Prostate gland (tissue), 2 donors: ENCODE results near the gene COX6A1. TPM values are rescaled to one million over a fixed set of nuclear protein-coding genes. Genes with fewer than 3 reads are reported as not detected.
"Not testable (repeated sequence)": the region's sequence is repeated elsewhere in the genome, so short reads cannot be mapped to it uniquely, and the experiment has no call there.

ENCODE experiments used
- DNase-seq: peaks from one replicate; pipeline ENCODE4 v3.0.0-alpha.2; 2019; ENCODE audit warnings: low spot score
- H3K27ac ChIP-seq, 2 donors: fragments of 200-600 bp; sonication (generic); 2 replicates each; pipeline ENCODE4 v1.5.1; 2017 to 2019
- H3K27me3 ChIP-seq: fragments of 200-600 bp; sonication (generic); replicated peaks from 2 replicates; pipeline ENCODE4 v1.5.1; 2019; ENCODE audit not compliant: insufficient read depth
- H3K36me3 ChIP-seq, 2 donors: fragments of 200-600 bp; sonication (generic); 1 replicate in 1 of 2; 2 replicates in 1 of 2; pipeline versions ENCODE4 v1.5.1 to v1.8.1; 2017 to 2019
- H3K4me1 ChIP-seq: fragments of 200-600 bp; sonication (generic); replicated peaks from 2 replicates; pipeline ENCODE4 v1.5.1; 2019
- H3K4me3 ChIP-seq, 2 donors: fragments of 200-600 bp; sonication (generic); 2 replicates each; pipeline ENCODE4 v1.5.1; 2017 to 2019
- H3K9me3 ChIP-seq: fragments of 200-600 bp; sonication (generic); 2 replicates; pipeline ENCODE4 v1.5.1; 2017
- POLR2A ChIP-seq: fragments of 450-650 bp; IDR thresholded peaks from one replicate; pipeline ENCODE4 v1.6.1; 2016; ENCODE audit warnings: antibody characterized with exemption, mild to moderate bottlenecking
- POLR2AphosphoS5 ChIP-seq: sonication (generic); formaldehyde crosslinking; IDR thresholded peaks from one replicate; pipeline ENCODE4 v1.6.1; 2017; ENCODE audit warnings: antibody characterized with exemption
- WGBS: methylation state at CpG from one replicate; pipeline ENCODE4 v1.1.5; 2018; 5-methylcytosine and 5-hydroxymethylcytosine counted together
- intact Hi-C: fragments of 100-400 bp; cut with DNase I; formaldehyde crosslinking; loops from one replicate; pipeline ENCODE4 v1.14.2; 2022
- total RNA-seq, 2 donors: library from RNA; depleted of rRNA; stranded (reverse); fragments of >200 nt; gene quantifications; one replicate each; pipeline ENCODE4 v1.1.0, GENCODE V29; 2016
- TF ChIP-seq, protein P1 (sequence below), 4 experiments: fragments of 200-600 bp in 2 of 4; fragments of 450-650 bp in 2 of 4; sonication (generic) in 2 of 4; IDR thresholded peaks; 1 replicate in 3 of 4; 2 replicates in 1 of 4; pipeline ENCODE4 v1.5.1; 2016 to 2019; ENCODE audit warnings: antibody characterized with exemption in 4 of 4, mild to moderate bottlenecking in 2 of 4, moderate library complexity in 2 of 4

The COX6A1 gene
- total RNA-seq, 2 donors from 2014 or later: 616 to 965 TPM

DNA sequence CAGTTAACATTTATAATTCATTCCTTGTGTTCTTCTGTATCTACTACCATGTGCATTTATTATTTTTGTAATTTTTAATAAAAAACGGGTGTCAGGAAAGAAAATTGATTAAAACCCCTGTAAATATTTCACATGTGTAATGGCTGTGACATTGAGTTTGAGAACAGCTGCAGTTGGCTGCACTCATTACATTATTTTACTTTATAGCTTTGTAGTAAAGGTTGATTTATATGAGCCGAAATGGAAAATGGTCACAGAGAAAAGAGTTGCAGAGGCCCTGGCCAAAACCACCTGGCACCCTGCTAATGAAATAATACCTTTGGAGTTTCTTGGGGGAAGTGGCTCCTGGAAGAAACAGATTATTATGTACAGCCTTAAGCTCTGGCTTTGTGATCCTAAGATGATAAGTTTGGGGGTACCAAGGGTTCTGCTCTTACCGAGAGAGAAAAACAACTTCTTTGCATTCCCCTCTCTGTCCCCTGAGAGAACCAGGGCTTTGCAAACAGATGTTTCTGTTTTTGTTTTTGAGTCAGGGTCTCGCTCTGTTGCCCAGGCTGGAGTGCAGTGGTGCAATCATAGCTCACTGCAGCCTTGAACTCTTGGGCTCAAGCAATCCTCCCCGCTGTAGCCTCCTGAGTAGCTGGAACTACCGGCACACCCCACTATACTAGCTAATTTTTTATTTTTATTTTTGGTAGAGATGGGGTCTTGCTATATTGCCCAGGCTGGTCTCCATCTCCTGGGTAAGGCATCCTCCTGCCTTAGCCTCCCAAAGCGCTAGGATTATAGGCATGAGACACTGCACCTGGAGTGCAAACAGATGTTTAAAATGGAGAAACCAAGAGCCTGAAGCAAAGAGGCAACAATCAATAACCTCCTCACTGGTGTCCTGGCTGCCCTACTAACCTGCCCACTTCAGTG is 48.3 kb downstream of the COX6A1 start:
- no peaks in the 10 kb centered on the region for H3K9me3 ChIP-seq
- H3K27me3 ChIP-seq: no peaks in the 10 kb centered on the region
- 77% methylated on average over 7 of the region's 7 CpGs for WGBS
- no peak for DNase-seq
- no peak overlapping the region for H3K27ac ChIP-seq
- intact Hi-C loops: no loop called here
- H3K4me1 ChIP-seq: no peaks in the 10 kb centered on the region
- H3K36me3 ChIP-seq: no peaks in the 10 kb centered on the region
- H3K4me3 ChIP-seq: no peak overlapping the region
- TF ChIP-seq, protein P1, sequence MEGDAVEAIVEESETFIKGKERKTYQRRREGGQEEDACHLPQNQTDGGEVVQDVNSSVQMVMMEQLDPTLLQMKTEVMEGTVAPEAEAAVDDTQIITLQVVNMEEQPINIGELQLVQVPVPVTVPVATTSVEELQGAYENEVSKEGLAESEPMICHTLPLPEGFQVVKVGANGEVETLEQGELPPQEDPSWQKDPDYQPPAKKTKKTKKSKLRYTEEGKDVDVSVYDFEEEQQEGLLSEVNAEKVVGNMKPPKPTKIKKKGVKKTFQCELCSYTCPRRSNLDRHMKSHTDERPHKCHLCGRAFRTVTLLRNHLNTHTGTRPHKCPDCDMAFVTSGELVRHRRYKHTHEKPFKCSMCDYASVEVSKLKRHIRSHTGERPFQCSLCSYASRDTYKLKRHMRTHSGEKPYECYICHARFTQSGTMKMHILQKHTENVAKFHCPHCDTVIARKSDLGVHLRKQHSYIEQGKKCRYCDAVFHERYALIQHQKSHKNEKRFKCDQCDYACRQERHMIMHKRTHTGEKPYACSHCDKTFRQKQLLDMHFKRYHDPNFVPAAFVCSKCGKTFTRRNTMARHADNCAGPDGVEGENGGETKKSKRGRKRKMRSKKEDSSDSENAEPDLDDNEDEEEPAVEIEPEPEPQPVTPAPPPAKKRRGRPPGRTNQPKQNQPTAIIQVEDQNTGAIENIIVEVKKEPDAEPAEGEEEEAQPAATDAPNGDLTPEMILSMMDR (IDR thresholded peaks at IDR 0.05): no peak
- no peak for TF ChIP-seq POLR2A
- TF ChIP-seq POLR2AphosphoS5: no peak

DNA sequence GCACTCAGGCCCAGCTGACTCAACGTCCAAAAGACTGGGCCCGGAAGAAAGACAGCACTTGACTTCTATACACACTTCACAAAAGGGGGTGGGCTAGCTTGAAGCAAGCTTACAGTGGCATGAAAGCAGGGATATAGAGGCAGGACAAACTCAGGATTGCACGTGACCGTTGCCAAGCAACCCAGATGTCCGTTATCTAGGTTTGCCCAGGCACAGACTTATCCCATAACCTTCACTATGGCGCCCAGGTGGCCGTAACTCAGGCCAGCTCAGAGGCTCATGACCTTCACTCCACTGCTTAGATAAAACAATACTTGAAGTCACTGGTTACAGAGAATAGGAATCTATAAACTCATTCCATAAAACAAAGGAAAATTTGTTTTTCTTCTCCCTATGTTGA is 49.6 kb downstream of the COX6A1 start:
- WGBS: 83% methylated on average over 7 of the region's 7 CpGs
- H3K9me3 ChIP-seq, H3K27me3 ChIP-seq, H3K4me1 ChIP-seq, H3K27ac ChIP-seq, H3K4me3 ChIP-seq, H3K36me3 ChIP-seq, intact Hi-C loops, DNase-seq: not testable (repeated sequence)

DNA sequence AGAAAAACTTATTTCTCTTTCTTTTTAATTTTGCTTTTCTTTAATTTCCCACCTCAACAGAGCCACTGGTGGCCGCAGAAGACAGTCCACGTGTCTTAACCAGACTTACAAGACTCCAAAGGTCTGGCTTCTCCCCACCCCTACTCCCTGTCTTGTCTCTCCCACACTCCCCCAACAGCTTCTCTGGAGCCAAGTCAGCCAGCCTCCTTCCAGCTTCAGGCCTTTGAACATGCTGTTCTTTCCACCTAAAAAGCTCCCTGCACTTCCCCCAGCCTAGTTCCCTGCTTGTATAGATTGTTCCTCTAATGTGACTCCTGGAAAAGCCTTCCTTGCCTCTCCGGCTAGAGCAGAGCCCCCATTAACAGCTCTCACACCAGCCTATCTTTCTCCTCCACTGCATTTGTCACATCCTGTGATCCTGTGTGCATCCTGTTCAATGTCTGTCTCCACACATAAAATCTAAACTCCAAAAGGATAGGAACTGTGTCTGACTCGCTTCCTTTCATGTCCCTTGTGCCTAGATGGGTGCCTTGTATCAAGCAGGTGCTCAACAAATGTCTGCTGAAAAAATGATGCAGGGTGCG is 50.2 kb downstream of the COX6A1 start:
- H3K36me3 ChIP-seq: no peaks in the 10 kb centered on the region
- no peak for TF ChIP-seq POLR2AphosphoS5
- TF ChIP-seq, protein P1 (IDR thresholded peaks at IDR 0.05): no peak
- TF ChIP-seq POLR2A: no peak
- H3K4me3 ChIP-seq: no peak overlapping the region
- WGBS: 61% methylated on average over 5 of the region's 5 CpGs
- intact Hi-C loops: no loop called here
- H3K9me3 ChIP-seq: no peaks in the 10 kb centered on the region
- no peaks in the 10 kb centered on the region for H3K4me1 ChIP-seq
- no peak for DNase-seq
- H3K27ac ChIP-seq: no peak overlapping the region
- no peaks in the 10 kb centered on the region for H3K27me3 ChIP-seq

DNA sequence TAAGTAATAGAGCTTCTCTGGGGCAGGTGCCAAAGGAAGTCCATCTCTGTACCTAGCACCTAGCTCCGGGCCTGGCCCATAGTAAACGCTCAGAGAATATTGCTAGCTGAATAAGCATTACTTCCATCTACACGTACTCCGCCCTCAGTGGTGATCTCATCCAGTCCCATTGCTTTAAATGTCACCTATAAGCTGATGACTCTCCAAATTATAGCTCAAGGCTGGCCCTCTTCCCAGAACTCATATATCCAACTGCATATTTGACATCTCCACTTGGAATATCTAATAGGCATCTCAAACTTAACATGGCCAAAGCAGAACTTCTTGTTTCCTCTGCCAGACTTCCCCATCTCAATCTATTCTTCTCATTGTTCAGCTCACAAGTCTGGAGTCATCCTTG is 51.1 kb downstream of the COX6A1 start:
- 68% methylated on average over 4 of the region's 4 CpGs for WGBS
- H3K9me3 ChIP-seq: no peaks in the 10 kb centered on the region
- TF ChIP-seq POLR2A (no peak), POLR2AphosphoS5 (no peak)
- TF ChIP-seq, protein P1 (IDR thresholded peaks at IDR 0.05): no peak
- H3K36me3 ChIP-seq: no peaks in the 10 kb centered on the region
- H3K27ac ChIP-seq: no peak overlapping the region
- DNase-seq: no peak
- no peak overlapping the region for H3K4me3 ChIP-seq
- H3K4me1 ChIP-seq: no peaks in the 10 kb centered on the region
- no peaks in the 10 kb centered on the region for H3K27me3 ChIP-seq
- intact Hi-C loops: no loop called here

DNA sequence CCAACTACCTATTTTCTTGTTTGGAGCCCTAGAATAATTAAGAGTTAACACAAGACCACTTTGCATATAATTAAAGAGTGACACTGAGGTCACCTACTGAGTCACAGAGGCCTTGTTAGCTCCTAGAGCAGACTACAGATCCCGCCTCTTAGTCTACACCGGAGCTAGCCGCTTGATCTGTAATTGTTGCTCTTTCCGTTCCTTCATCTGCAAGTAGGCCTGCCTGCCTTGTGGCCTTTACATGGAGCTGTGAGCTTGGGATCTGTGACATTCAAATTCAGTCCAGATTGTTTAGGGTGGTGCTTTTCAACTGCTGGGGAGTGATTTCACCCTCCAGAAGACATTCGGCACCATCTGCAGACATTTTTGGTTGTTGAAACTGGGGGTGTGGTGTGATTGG is 52.4 kb downstream of the COX6A1 start:
- Histone ChIP-seq H3K4me1 (no peaks in the 10 kb centered on the region), H3K27me3 (no peaks in the 10 kb centered on the region), H3K4me3 (no peak overlapping the region), H3K27ac (no peak overlapping the region), H3K36me3 (no peaks in the 10 kb centered on the region), H3K9me3 (no peaks in the 10 kb centered on the region)
- TF ChIP-seq POLR2AphosphoS5 (no peak), POLR2A (no peak)
- TF ChIP-seq, protein P1 (IDR thresholded peaks at IDR 0.05): no peak
- DNase-seq: no peak
- 99% methylated on average over 5 of the region's 5 CpGs for WGBS
- intact Hi-C loops: loop anchor here (10.0 kb wide), 1 partner anchor 74 kb away; no protein-coding TSS in a partner anchor

Other genes starting within 250 kb of the COX6A1 start
- gene GCN1, start 243.4 kb upstream of the COX6A1 start, total RNA-seq: 100 to 1,000 TPM in 1 of 2 donors, 10 to 100 TPM in 1; 39.3 to 120 TPM
- gene RPLP0, start 237.0 kb upstream of the COX6A1 start, total RNA-seq: 1,000 to 10,000 TPM; 1,950 to 2,858 TPM
- 100 to 1,000 TPM in 1 of 2 donors, 10 to 100 TPM in 1; 58.3 to 113 TPM for gene PXN, start 172.4 kb upstream of the COX6A1 start, total RNA-seq
- gene RNU4-2, start 146.2 kb upstream of the COX6A1 start, total RNA-seq: under 1 TPM; under 0.01 TPM
- gene RNU4-1, start 144.9 kb upstream of the COX6A1 start, total RNA-seq: under 1 TPM; under 0.01 TPM
- 1 to 10 TPM in 1 of 2 donors, under 1 TPM in 1; 0.96 to 2.2 TPM for gene SIRT4, start 135.8 kb upstream of the COX6A1 start, total RNA-seq
- gene PLA2G1B, start 110.3 kb upstream of the COX6A1 start, total RNA-seq: not detected
- gene MSI1, start 68.9 kb upstream of the COX6A1 start, total RNA-seq: 1 to 10 TPM; 1.7 to 8.2 TPM
- 10 to 100 TPM; 15.7 to 21.9 TPM for gene TRIAP1, start 8.3 kb downstream of the COX6A1 start, total RNA-seq
- 10 to 100 TPM; 19.3 to 30.1 TPM for gene GATC, start 8.3 kb downstream of the COX6A1 start, total RNA-seq
- gene SRSF9, start 31.6 kb downstream of the COX6A1 start, total RNA-seq: 100 to 1,000 TPM in 1 of 2 donors, 10 to 100 TPM in 1; 98.7 to 131 TPM
- gene DYNLL1, start 58.0 kb downstream of the COX6A1 start, total RNA-seq: 100 to 1,000 TPM; 166 to 303 TPM
- 10 to 100 TPM; 18.1 to 26.7 TPM for gene COQ5, start 91.0 kb downstream of the COX6A1 start, total RNA-seq
- gene RNF10, start 96.2 kb downstream of the COX6A1 start, total RNA-seq: 100 to 1,000 TPM in 1 of 2 donors, 10 to 100 TPM in 1; 95.3 to 251 TPM
- 10 to 100 TPM; 39.3 to 45.2 TPM for gene POP5, start 143.3 kb downstream of the COX6A1 start, total RNA-seq
- gene CABP1, start 202.5 kb downstream of the COX6A1 start, total RNA-seq: under 1 TPM; 0.23 to 0.62 TPM
- gene MLEC, start 249.0 kb downstream of the COX6A1 start, total RNA-seq: 100 to 1,000 TPM; 116 to 124 TPM